ENCODE data around the gene TMEM39B. TPM values are rescaled to one million over a fixed set of nuclear protein-coding genes. Genes with fewer than 3 reads are reported as not detected.

The TMEM39B gene
- total RNA-seq, 1 experiment from 2014 or later: 22.8 TPM

- TF ChIP-seq, protein P1, sequence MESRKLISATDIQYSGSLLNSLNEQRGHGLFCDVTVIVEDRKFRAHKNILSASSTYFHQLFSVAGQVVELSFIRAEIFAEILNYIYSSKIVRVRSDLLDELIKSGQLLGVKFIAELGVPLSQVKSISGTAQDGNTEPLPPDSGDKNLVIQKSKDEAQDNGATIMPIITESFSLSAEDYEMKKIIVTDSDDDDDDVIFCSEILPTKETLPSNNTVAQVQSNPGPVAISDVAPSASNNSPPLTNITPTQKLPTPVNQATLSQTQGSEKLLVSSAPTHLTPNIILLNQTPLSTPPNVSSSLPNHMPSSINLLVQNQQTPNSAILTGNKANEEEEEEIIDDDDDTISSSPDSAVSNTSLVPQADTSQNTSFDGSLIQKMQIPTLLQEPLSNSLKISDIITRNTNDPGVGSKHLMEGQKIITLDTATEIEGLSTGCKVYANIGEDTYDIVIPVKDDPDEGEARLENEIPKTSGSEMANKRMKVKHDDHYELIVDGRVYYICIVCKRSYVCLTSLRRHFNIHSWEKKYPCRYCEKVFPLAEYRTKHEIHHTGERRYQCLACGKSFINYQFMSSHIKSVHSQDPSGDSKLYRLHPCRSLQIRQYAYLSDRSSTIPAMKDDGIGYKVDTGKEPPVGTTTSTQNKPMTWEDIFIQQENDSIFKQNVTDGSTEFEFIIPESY (IDR thresholded peaks at IDR 0.05; ENCODE audit: extremely low read depth, insufficient replicate concordance, low read length): no peak
- no peak for TF ChIP-seq ZFX (IDR thresholded peaks at IDR 0.05)
Observed at GRCh38 chr1:32128479-32128878, 55.7 kb downstream of the TMEM39B start (continued).

GRCh38 chr1:32128964-32129363, 56.2 kb downstream of the TMEM39B start:
- ChIA-PET CTCF (interaction anchor here (1.6 to 2.5 kb wide), 3 partner anchors 10 to 20 kb away, joined by 4 to 6 read pairs (median 5); no protein-coding TSS in a partner anchor), POLR2A (no interaction called here), RAD21 (ENCODE audit: low non-redundant PET in 1 of 2, low total read pairs in 2 of 2, uncharacterized antibody in 2 of 2, unreplicated experiment in 2 of 2) (no interaction called here)
- DNase-seq (ENCODE audit: low read depth, low spot score) (no peak), ATAC-seq (no peak)
- TF ChIP-seq EZH2phosphoT487 (IDR thresholded peaks at IDR 0.05; ENCODE audit: borderline replicate concordance): no peak
- TF ChIP-seq CEBPB (IDR thresholded peaks at IDR 0.05; ENCODE audit: low read depth): no peak
- no peak for TF ChIP-seq SIN3A (IDR thresholded peaks at IDR 0.05; ENCODE audit: low read depth)
- TF ChIP-seq SRF (IDR thresholded peaks at IDR 0.05; ENCODE audit: low read depth): no peak
- TF ChIP-seq, protein P2, sequence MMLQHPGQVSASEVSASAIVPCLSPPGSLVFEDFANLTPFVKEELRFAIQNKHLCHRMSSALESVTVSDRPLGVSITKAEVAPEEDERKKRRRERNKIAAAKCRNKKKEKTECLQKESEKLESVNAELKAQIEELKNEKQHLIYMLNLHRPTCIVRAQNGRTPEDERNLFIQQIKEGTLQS (IDR thresholded peaks at IDR 0.05): no peak
- TF ChIP-seq ZNF274 (IDR thresholded peaks at IDR 0.05; ENCODE audit: low read depth, low read length): no peak
- TF ChIP-seq POLR2AphosphoS5 (IDR thresholded peaks at IDR 0.05; ENCODE audit: low read depth, low read length): no peak
- TF ChIP-seq EZH2 (IDR thresholded peaks at IDR 0.05): no peak
- no peak for TF ChIP-seq TCF7L2 (IDR thresholded peaks at IDR 0.05; ENCODE audit: borderline replicate concordance, extremely low read depth, insufficient read depth, insufficient read length)
- no peak for TF ChIP-seq POLR2A (IDR thresholded peaks at IDR 0.05; ENCODE audit: borderline replicate concordance, extremely low read depth, insufficient read depth, insufficient read length)
- no peak for TF ChIP-seq ZFX (IDR thresholded peaks at IDR 0.05)
- no peak for TF ChIP-seq SP1 (IDR thresholded peaks at IDR 0.05; ENCODE audit: low read depth)
- TF ChIP-seq, protein P1 (IDR thresholded peaks at IDR 0.05; ENCODE audit: extremely low read depth, insufficient replicate concordance, low read length): no peak
- TF ChIP-seq ELF1 (IDR thresholded peaks at IDR 0.05; ENCODE audit: borderline replicate concordance, low read depth): no peak
- TF ChIP-seq, protein P3, sequence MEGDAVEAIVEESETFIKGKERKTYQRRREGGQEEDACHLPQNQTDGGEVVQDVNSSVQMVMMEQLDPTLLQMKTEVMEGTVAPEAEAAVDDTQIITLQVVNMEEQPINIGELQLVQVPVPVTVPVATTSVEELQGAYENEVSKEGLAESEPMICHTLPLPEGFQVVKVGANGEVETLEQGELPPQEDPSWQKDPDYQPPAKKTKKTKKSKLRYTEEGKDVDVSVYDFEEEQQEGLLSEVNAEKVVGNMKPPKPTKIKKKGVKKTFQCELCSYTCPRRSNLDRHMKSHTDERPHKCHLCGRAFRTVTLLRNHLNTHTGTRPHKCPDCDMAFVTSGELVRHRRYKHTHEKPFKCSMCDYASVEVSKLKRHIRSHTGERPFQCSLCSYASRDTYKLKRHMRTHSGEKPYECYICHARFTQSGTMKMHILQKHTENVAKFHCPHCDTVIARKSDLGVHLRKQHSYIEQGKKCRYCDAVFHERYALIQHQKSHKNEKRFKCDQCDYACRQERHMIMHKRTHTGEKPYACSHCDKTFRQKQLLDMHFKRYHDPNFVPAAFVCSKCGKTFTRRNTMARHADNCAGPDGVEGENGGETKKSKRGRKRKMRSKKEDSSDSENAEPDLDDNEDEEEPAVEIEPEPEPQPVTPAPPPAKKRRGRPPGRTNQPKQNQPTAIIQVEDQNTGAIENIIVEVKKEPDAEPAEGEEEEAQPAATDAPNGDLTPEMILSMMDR (IDR thresholded peaks at IDR 0.05 in 2 of 3, conservative IDR thresholded peaks at IDR 0.05 in 1 of 3; ENCODE audit: borderline replicate concordance in 1 of 3, insufficient read depth in 1 of 3, low read depth in 2 of 3, low read length in 2 of 3): no peak
- no peak for TF ChIP-seq MAX (IDR thresholded peaks at IDR 0.05)
- no peaks in the 10 kb centered on the region for H3K9me3 ChIP-seq (ENCODE audit: control insufficient read depth in 1 of 2, insufficient read depth in 1 of 2, low read depth in 1 of 2, low read length in 2 of 2)
- no peak overlapping the region for H3K27ac ChIP-seq (ENCODE audit: low read depth, low read length)
- H4K20me1 ChIP-seq (ENCODE audit: insufficient read depth): no peaks in the 10 kb centered on the region; the same call in 1 of the 2 replicates
- BruUV-seq (replicated peaks): no TSS peak
- H3K36me3 ChIP-seq (ENCODE audit: control insufficient read depth in 1 of 2, insufficient read depth in 2 of 2, low read length in 2 of 2): no peaks in the 10 kb centered on the region
- no peaks in the 10 kb centered on the region for H3K9me2 ChIP-seq (ENCODE audit: insufficient read depth)
- no peak overlapping the region for H3K9ac ChIP-seq (ENCODE audit: low read length)
- H3K79me2 ChIP-seq (ENCODE audit: insufficient read depth, low read length): peaks cover 84% of the 10 kb centered on the region
- intact Hi-C loops (cut with micrococcal nuclease): no loop called here
- peaks cover 24 to 58% of the 10 kb centered on the region in 2 experiments for H3K4me1 ChIP-seq (ENCODE audit: control insufficient read depth in 1 of 2, insufficient read depth in 2 of 2, low read length in 2 of 2)
- H3K4me2 ChIP-seq (ENCODE audit: low read length): no peak overlapping the region
- H2AFZ ChIP-seq (ENCODE audit: low read depth, low read length, poor library complexity, severe bottlenecking): no peak overlapping the region
- no peak overlapping the region for H3K4me3 ChIP-seq (replicated peaks in 1 of 2; ENCODE audit: low read depth in 1 of 2, low read length in 2 of 2)
- H3K27me3 ChIP-seq (ENCODE audit: insufficient read depth, low read length): no peaks in the 10 kb centered on the region

Measured in HCT116 (cell line).